Neural cell (in vitro differentiated cells): Measurements from ENCODE around the gene SLC8A1. TPM values are rescaled to one million over a fixed set of nuclear protein-coding genes. Genes with fewer than 3 reads are reported as not detected.
A peak's percentile ranks its signal among the peaks of the same experiment; 100 is the strongest.

ENCODE experiments used
- H2AFZ ChIP-seq: fragments of 200-600, 300-800 bp; sonication (generic), shearing (Covaris generic); 2 replicates; pipeline ENCODE4 v1.6.0; 2014; ENCODE audit warnings: low read depth, mild to moderate bottlenecking, antibody characterized with exemption, low read length, moderate library complexity
- H3F3A ChIP-seq: fragments of 200-600 bp; shearing (Covaris generic); 2 replicates; pipeline ENCODE4 v1.6.1; 2016; ENCODE audit warnings: mild to moderate bottlenecking, moderate library complexity, mixed read lengths, antibody characterized with exemption, low read length; ENCODE audit not compliant: insufficient read depth, poor library complexity, severe bottlenecking
- H3K27ac ChIP-seq: fragments of 200-600, 300-800 bp; sonication (generic), shearing (Covaris generic); 2 replicates; pipeline ENCODE4 v1.5.1; 2014; ENCODE audit warnings: mild to moderate bottlenecking, low read length, moderate library complexity
- H3K27me3 ChIP-seq: fragments of 300-800, 200-600 bp; sonication (generic), shearing (Covaris generic); 2 replicates; pipeline ENCODE4 v1.6.0; 2014; ENCODE audit warnings: mild to moderate bottlenecking, low read depth, low read length, moderate library complexity; ENCODE audit not compliant: insufficient read depth
- H3K36me3 ChIP-seq: fragments of 300-800, 200-600 bp; sonication (generic), shearing (Covaris generic); 2 replicates; pipeline ENCODE4 v1.5.1; 2014; ENCODE audit warnings: mild to moderate bottlenecking, antibody characterized with exemption, low read length, moderate library complexity; ENCODE audit not compliant: insufficient read depth
- H3K4me2 ChIP-seq: fragments of 300-800, 200-600 bp; sonication (generic), shearing (Covaris generic); 2 replicates; pipeline ENCODE4 v1.6.0; 2014; ENCODE audit warnings: mild to moderate bottlenecking, low read length
- H3K4me3 ChIP-seq: fragments of 300-800, 200-600 bp; sonication (generic), shearing (Covaris generic); 2 replicates; pipeline ENCODE4 v1.5.1; 2014; ENCODE audit warnings: mild to moderate bottlenecking, low read length, moderate library complexity
- H3K79me2 ChIP-seq: fragments of 200-600 bp; shearing (Covaris generic); replicated peaks from 2 replicates; pipeline ENCODE4 v1.6.0; 2014; ENCODE audit warnings: mild to moderate bottlenecking, low read length, moderate library complexity; ENCODE audit not compliant: insufficient read depth
- H3K9ac ChIP-seq: fragments of 300-800, 200-600 bp; sonication (generic), shearing (Covaris generic); 2 replicates; pipeline ENCODE4 v1.6.1; 2016; ENCODE audit warnings: mild to moderate bottlenecking, low read length, mixed read lengths
- H3K9me2 ChIP-seq: fragments of 200-600 bp; shearing (Covaris generic); 2 replicates; pipeline ENCODE4 v1.6.1; 2016; ENCODE audit warnings: mild to moderate bottlenecking, low read length, mixed read lengths; ENCODE audit not compliant: insufficient read depth
- H3K9me3 ChIP-seq: fragments of 200-600, 300-800 bp; sonication (generic), shearing (Covaris generic); 2 replicates; pipeline ENCODE4 v1.6.1; 2016; ENCODE audit warnings: mild to moderate bottlenecking, mixed run types, low read length, moderate library complexity, mixed read lengths
- H4K20me1 ChIP-seq: fragments of 200-600 bp; shearing (Covaris generic); 2 replicates; pipeline ENCODE4 v1.6.1; 2016; ENCODE audit warnings: mild to moderate bottlenecking, mixed run types; ENCODE audit not compliant: insufficient read depth
- CTCF ChIP-seq: fragments of 450-650 bp; IDR thresholded peaks from 2 replicates; pipeline ENCODE4 v1.5.1; 2014; ENCODE audit warnings: antibody characterized with exemption, mild to moderate bottlenecking, moderate library complexity; ENCODE audit not compliant: poor library complexity, severe bottlenecking
- EP300 ChIP-seq: fragments of 450-650 bp; conservative IDR thresholded peaks from 2 replicates; pipeline ENCODE4 v1.6.1; 2014; ENCODE audit warnings: antibody characterized with exemption, mild to moderate bottlenecking, moderate library complexity; ENCODE audit not compliant: poor library complexity, severe bottlenecking
- EZH2 ChIP-seq: fragments of 200-600, 300-800 bp; shearing (Covaris generic), sonication (generic); IDR thresholded peaks from 2 replicates; pipeline ENCODE4 v1.6.1; 2014; ENCODE audit warnings: antibody characterized with exemption, low read length, borderline replicate concordance, mild to moderate bottlenecking; ENCODE audit not compliant: insufficient read depth, poor library complexity, severe bottlenecking
- MXI1 ChIP-seq: fragments of 450-650 bp; conservative IDR thresholded peaks from 2 replicates; pipeline ENCODE4 v1.6.1; 2014; ENCODE audit warnings: antibody characterized with exemption, mild to moderate bottlenecking; ENCODE audit not compliant: poor library complexity, severe bottlenecking
- POLR2AphosphoS5 ChIP-seq: IDR thresholded peaks from 2 replicates; pipeline ENCODE4 v1.6.1; 2012
- RAD21 ChIP-seq: fragments of 450-650 bp; conservative IDR thresholded peaks from 2 replicates; pipeline ENCODE4 v1.6.1; 2014; ENCODE audit warnings: antibody characterized with exemption, mild to moderate bottlenecking, moderate library complexity
- REST ChIP-seq: IDR thresholded peaks from 2 replicates; pipeline ENCODE4 v1.6.1; 2012; ENCODE audit warnings: borderline replicate concordance
- SMC3 ChIP-seq: fragments of 450-650 bp; conservative IDR thresholded peaks from 2 replicates; pipeline ENCODE4 v1.6.1; 2014; ENCODE audit warnings: antibody characterized with exemption, mild to moderate bottlenecking, moderate library complexity; ENCODE audit not compliant: poor library complexity
- TAF1 ChIP-seq: IDR thresholded peaks from 2 replicates; pipeline ENCODE4 v1.6.1; 2012; ENCODE audit warnings: low read depth
- polyA plus RNA-seq: library from polyadenylated mRNA; depleted of rRNA; stranded (reverse); fragments of >200 nt; gene quantifications from 2 replicates; pipeline ENCODE4 v1.2.3, GENCODE V29; 2014

SLC8A1 gene
- polyA plus RNA-seq, 1 donor from 2014 or later = 18.7 TPM

- Histone ChIP-seq H3K36me3 (peaks cover 20% of the 10 kb centered on the region), H4K20me1 (no peaks in the 10 kb centered on the region), H3K4me2 (peak overlapping the region; percentile 77), H3K4me3 (peak overlapping the region; percentile 93), H3F3A (peaks cover 11% of the 10 kb centered on the region), H3K9ac (peak overlapping the region; percentile 87), H3K79me2 (peaks cover 52% of the 10 kb centered on the region), H3K9me2 (no peaks in the 10 kb centered on the region), H3K9me3 (no peaks in the 10 kb centered on the region), H2AFZ (peak overlapping the region; percentile 53), H3K27me3 (no peaks in the 10 kb centered on the region), H3K27ac (peak overlapping the region; percentile 88)
- peak; percentile 56 for TF ChIP-seq SMC3
- no peak for TF ChIP-seq EP300
- peak; percentile 54 for TF ChIP-seq CTCF
- no peak for TF ChIP-seq EZH2
- peak; percentile 20 for TF ChIP-seq REST
- TF ChIP-seq TAF1 = no peak
- no peak for TF ChIP-seq MXI1
- TF ChIP-seq POLR2AphosphoS5 = peak; percentile 18
- TF ChIP-seq RAD21 = peak; percentile 59
Measured at GRCh38 chr2:40450066-40450795, 1.7 kb downstream of the SLC8A1 start.

- Histone ChIP-seq H3K9ac (no peak overlapping the region), H3K4me2 (peak overlapping the region; percentile 77)
Measured at GRCh38 chr2:40448476-40449079, 3.3 kb downstream of the SLC8A1 start.

More at GRCh38 chr2:40448476-40449079, 3.3 kb downstream of the SLC8A1 start:
- H3K9me2 ChIP-seq = no peaks in the 10 kb centered on the region
- H2AFZ ChIP-seq = no peak overlapping the region
- peak; percentile 63 for TF ChIP-seq CTCF
- TF ChIP-seq RAD21 = peak; percentile 61
- TF ChIP-seq SMC3 = peak; percentile 69
- TF ChIP-seq MXI1 = no peak
- H3K27me3 ChIP-seq = no peaks in the 10 kb centered on the region
- peak overlapping the region; percentile 93 for H3K4me3 ChIP-seq
- peaks cover 11% of the 10 kb centered on the region for H3F3A ChIP-seq
- peaks cover 64% of the 10 kb centered on the region for H3K79me2 ChIP-seq
- no peaks in the 10 kb centered on the region for H4K20me1 ChIP-seq
- H3K27ac ChIP-seq = peak overlapping the region; percentile 18
- no peaks in the 10 kb centered on the region for H3K9me3 ChIP-seq
- H3K36me3 ChIP-seq = peaks cover 24% of the 10 kb centered on the region
